ENCODE data around the gene TRMT1L.

The TRMT1L gene

DNA sequence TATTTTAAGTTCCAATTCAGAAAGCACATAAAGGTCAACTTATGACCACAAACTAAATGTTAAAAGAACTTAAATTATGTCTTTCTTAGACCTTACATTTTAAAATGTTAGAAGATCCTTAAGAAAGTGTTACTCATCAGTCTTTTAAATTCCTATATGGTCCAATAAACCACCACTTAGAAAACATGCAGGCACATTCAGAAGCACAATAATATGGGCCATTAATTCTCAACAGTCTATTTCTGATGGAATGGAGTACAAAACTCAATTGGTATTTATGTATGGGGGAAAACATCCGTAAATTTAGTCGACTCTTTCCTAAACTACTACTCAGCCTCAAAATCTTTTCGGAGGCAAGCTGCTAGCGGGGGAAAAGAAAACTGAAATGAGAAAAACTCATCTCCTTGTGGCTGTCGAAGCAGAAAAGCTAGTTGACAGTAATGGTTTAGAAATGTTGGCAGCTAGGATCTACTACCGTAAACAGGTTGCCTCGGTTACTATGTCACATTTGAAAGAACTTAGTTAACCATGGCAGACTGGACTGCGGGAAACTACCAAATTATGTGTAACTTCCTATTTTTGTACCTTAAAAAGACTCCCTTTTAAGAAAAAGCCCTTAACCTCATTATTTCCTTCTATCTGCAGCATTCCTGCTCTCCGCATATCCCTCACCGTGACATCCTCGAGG lies 1.0 kb downstream of the TRMT1L start:
- Histone ChIP-seq H3K9me3 (no peaks in the 10 kb centered on the region), H3K27me3 (no peaks in the 10 kb centered on the region), H3K4me3 (ENCODE audit: low read depth in 1 of 2, low read length in 1 of 2) (peak overlapping the region; percentile 76 to 95), H3K36me3 (peaks cover 2% of the 10 kb centered on the region), H3K27ac (peak overlapping the region; percentile 96), H3K4me1 (ENCODE audit: control insufficient read depth in 1 of 2, insufficient read depth in 1 of 2, low read depth in 1 of 2, low read length in 1 of 2) (peaks cover 37 to 56% of the 10 kb centered on the region in 2 experiments)
- TF ChIP-seq, protein P1, sequence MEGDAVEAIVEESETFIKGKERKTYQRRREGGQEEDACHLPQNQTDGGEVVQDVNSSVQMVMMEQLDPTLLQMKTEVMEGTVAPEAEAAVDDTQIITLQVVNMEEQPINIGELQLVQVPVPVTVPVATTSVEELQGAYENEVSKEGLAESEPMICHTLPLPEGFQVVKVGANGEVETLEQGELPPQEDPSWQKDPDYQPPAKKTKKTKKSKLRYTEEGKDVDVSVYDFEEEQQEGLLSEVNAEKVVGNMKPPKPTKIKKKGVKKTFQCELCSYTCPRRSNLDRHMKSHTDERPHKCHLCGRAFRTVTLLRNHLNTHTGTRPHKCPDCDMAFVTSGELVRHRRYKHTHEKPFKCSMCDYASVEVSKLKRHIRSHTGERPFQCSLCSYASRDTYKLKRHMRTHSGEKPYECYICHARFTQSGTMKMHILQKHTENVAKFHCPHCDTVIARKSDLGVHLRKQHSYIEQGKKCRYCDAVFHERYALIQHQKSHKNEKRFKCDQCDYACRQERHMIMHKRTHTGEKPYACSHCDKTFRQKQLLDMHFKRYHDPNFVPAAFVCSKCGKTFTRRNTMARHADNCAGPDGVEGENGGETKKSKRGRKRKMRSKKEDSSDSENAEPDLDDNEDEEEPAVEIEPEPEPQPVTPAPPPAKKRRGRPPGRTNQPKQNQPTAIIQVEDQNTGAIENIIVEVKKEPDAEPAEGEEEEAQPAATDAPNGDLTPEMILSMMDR (IDR thresholded peaks at IDR 0.05), result no peak

DNA sequence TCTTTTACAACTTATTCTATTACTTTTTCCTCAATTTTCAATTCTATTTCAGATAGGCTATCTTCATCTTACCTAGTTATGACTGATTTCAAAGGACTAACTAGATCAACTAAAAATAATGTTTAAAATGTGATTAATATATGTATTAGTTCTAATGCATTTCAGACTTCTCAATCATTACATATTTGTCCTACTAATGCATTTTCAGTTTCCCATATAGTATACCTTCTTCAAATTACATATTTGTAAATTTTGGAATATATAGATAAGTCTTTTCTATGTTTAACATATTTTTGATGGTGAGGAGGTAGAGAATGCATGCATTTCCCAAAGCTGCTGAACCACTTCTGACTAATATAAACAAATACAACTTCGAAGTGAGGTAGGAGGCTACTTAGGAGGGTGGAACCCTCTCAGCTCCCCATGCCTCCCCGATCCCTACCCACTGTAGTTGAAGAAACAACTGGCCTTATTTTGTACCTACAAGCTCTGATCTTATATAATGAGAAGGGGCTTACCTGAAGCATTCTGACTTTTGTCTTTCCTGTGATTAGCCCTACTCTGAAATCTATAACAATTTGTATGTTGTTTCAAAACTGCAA lies 1.7 kb downstream of the TRMT1L start:
- TF ChIP-seq, protein P1 (IDR thresholded peaks at IDR 0.05), result no peak
- Histone ChIP-seq H3K4me3 (ENCODE audit: low read depth in 1 of 2, low read length in 1 of 2) (peak overlapping the region in 1 of 2 experiments; percentile 76), H3K27me3 (no peaks in the 10 kb centered on the region), H3K4me1 (ENCODE audit: control insufficient read depth in 1 of 2, insufficient read depth in 1 of 2, low read depth in 1 of 2, low read length in 1 of 2) (peaks cover 37 to 56% of the 10 kb centered on the region in 2 experiments), H3K9me3 (no peaks in the 10 kb centered on the region), H3K36me3 (peaks cover 10% of the 10 kb centered on the region), H3K27ac (peak overlapping the region; percentile 96)

DNA sequence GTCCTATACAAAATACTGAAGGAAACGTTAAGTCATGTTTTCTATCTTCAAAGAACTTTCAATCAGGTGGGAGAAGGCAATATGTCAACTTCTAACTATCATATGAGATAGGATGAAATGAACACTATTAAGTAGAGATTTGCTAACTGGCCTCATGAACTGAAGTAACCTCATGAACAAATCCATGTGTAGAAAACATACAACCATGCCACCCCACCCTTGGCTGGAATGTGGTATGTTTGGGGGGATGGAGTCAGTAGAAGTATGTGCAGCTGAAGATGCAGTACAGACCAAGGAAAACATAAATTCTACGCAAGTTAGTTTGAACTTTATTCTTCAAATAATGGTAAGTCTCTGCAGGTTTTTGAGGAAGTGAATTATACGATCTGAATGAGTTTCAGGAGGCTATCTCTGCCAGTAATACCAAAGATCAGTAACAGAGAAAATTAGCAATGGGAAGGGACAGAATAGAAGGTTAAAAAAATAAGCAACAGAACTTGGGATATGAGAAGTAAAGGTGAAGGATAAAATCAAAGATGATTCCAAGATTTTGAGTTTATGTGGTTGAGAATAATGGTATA lies 4.5 kb downstream of the TRMT1L start:
- Histone ChIP-seq H3K36me3 (peaks cover 33% of the 10 kb centered on the region), H3K27ac (peak overlapping the region; percentile 16), H3K4me1 (ENCODE audit: control insufficient read depth in 1 of 2, insufficient read depth in 1 of 2, low read depth in 1 of 2, low read length in 1 of 2) (peaks cover 28 to 44% of the 10 kb centered on the region in 2 experiments), H3K4me3 (ENCODE audit: low read depth in 1 of 2, low read length in 1 of 2) (no peak overlapping the region), H3K9me3 (no peaks in the 10 kb centered on the region), H3K27me3 (no peaks in the 10 kb centered on the region)
- TF ChIP-seq, protein P1 (IDR thresholded peaks at IDR 0.05), result no peak

DNA sequence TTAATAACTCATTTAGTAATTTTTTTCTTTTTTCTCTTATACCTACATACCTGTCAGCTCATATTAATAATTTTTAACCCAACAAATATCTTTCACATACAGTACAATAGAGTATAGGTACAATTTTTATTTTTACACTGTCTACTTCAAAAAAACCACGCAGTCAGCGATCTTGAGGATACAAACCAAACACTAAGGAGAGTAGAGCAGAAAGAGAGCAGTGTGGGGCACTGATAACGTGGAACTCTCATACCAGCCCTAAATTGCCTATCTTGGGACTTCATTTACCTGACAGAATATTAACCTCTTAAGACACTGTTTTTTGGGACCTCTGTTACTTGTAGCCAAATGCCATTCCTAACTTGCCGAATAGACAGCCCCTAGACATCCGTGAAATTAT lies 5.5 kb downstream of the TRMT1L start:
- H3K4me1 ChIP-seq (ENCODE audit: control insufficient read depth in 1 of 2, insufficient read depth in 1 of 2, low read depth in 1 of 2, low read length in 1 of 2), result peaks cover 27 to 42% of the 10 kb centered on the region in 2 experiments
- H3K36me3 ChIP-seq, result peaks cover 38% of the 10 kb centered on the region
- no peaks in the 10 kb centered on the region for H3K27me3 ChIP-seq
- TF ChIP-seq, protein P1 (IDR thresholded peaks at IDR 0.05), result no peak
- H3K27ac ChIP-seq, result no peak overlapping the region
- H3K9me3 ChIP-seq, result no peaks in the 10 kb centered on the region
- H3K4me3 ChIP-seq (ENCODE audit: low read depth in 1 of 2, low read length in 1 of 2), result no peak overlapping the region

DNA sequence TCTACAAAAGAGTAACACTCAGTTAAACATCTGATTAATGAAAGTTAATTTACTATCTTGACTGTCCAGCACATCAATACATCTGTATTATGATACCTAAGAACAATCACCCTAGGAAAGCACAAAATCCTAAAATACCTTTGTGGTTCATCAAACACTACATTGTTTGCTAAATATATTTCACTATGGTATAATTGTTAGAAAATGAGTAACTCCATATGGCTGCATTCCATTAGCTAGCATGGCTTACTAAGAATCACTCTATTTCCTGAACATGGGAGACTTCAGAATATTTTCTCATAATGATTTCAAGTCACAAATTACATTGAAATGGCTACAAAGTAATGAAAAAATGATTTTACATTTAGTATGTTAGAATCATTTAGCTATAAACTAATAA lies 12.5 kb downstream of the TRMT1L start:
- Histone ChIP-seq H3K27ac (no peak overlapping the region), H3K9me3 (no peaks in the 10 kb centered on the region), H3K4me1 (ENCODE audit: control insufficient read depth in 1 of 2, insufficient read depth in 1 of 2, low read depth in 1 of 2, low read length in 1 of 2) (no peaks in the 10 kb centered on the region), H3K27me3 (no peaks in the 10 kb centered on the region), H3K4me3 (ENCODE audit: low read depth in 1 of 2, low read length in 1 of 2) (no peak overlapping the region), H3K36me3 (peaks cover 79% of the 10 kb centered on the region)
- TF ChIP-seq, protein P1 (IDR thresholded peaks at IDR 0.05), result no peak
